H54 (cell line): Measurements from ENCODE around the gene PNPLA3.

Experiments used
- DNase-seq: peaks from one replicate; pipeline ENCODE4 v3.0.0; 2011; ENCODE audit warnings: low spot score, mixed read lengths; ENCODE audit not compliant: insufficient read length
- FAIRE-seq: peaks from 3 replicates; lab custom pipeline; 2011; peaks lifted over from hg19 to GRCh38; lab: Jason Lieb, UNC
- POLR2A ChIP-seq: IDR thresholded peaks from 2 replicates; pipeline ENCODE4 v1.6.1; 2011; ENCODE audit warnings: low read depth, mild to moderate bottlenecking, low read length

The PNPLA3 gene

DNA sequence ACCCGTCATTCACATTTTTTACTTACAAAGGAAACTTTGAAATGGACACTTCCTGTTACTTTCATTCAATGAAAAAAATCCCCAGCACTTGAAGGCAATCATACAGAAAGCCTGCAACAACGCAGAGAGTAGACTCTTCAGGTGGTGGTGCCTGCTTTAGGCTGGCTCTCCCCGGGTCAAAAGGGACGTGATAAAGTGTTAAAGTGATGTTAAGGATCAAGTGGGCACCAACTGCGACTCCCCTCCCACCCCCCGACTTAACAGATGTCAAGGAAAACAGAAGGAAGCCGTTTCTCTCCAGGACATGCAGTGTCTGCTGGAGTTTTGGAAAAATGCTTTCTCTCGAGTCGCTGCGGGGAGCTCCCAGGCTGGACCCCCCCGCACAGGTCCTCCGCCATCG lies 414 bp upstream of the PNPLA3 start:
- no peak for TF ChIP-seq POLR2A
- FAIRE-seq = no peak
- DNase-seq = no peak

DNA sequence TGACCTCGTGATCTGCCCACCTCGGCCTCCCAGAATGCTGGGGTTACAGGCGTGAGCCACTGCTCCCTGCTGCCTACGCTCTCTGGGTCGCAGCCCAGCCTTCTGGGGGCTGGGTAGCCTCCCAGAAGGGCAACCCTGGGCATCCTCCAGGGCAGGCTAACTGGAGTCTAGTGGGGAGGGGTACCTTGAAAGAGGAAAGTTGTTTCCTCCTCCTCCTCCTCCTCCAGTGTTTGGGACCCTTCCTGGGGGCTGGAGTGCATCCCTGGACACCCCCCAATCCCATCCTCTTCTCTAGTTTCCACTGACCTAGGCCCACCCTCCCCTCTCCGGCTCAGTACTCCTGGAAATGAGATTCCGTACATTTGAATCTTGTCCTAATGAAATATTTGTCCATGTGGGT lies 1.3 kb downstream of the PNPLA3 start:
- no peak for TF ChIP-seq POLR2A
- FAIRE-seq = no peak
- DNase-seq = no peak

DNA sequence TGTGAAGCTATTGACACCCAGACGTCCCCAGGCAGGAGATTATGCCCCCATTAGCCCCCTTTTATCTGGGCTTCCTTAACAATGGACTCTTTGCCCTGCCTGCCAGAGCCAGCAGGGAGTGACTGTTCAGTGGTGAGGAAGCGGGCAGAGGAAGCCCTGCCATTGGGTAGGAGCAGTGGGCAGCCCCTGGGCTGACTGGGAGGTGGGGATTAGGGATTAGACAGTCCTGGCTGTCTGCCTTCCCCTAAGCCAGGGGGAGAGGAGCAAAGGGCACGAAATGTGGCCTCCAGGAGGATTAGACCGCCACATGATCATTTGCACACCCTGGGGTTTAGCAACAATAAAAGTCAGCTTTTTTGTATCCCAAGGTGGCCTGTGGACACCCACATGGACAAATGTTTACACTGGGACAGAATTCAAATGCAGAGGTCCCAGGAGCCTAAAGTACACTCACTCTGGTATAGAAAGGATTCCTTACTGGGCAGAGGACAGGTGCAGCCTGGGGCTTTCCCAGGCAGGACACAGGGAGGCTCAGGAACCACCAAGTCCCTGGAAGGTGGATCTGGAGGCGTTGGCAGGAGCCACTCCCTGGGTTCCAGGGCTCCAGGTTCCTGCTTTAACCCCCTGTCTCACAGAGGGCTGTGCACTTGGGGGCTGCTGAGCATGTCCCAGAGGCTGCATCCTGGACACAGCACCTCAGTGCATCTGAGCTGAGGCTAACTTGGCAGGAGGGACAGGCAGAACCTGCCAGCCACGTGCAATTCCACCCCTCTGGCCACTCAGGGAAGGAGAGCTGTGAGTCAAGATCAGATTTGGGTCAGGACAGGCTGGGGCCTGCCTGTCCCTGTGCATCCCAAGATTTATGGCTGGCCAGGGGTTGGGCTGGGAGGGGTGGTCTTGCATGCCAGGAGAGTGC lies 2.1 kb downstream of the PNPLA3 start:
- no peak for TF ChIP-seq POLR2A
- peak; percentile 55 for DNase-seq
- FAIRE-seq = peak; percentile 45

GRCh38 chr22:43926349-43926710 lies 2.7 kb downstream of the PNPLA3 start:
- TF ChIP-seq POLR2A = no peak
- DNase-seq (no peak), FAIRE-seq (no peak)

DNA sequence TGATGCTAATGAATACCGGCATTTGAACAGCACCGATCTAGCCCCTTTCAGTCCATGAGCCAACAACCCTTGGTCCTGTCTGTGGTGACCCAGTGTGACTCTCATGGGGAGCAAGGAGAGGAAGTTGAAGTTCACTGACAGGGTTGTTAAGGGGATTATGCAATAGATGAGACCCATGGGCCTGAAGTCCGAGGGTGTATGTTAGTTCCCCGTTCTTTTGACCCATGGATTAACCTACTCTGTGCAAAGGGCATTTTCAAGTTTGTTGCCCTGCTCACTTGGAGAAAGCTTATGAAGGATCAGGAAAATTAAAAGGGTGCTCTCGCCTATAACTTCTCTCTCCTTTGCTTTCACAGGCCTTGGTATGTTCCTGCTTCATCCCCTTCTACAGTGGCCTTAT lies 4.9 kb downstream of the PNPLA3 start:
- no peak for FAIRE-seq
- TF ChIP-seq POLR2A = no peak
- DNase-seq = no peak

GRCh38 chr22:43928908-43929307 lies 5.3 kb downstream of the PNPLA3 start:
- no peak for TF ChIP-seq POLR2A
- FAIRE-seq = no peak
- DNase-seq = no peak

DNA sequence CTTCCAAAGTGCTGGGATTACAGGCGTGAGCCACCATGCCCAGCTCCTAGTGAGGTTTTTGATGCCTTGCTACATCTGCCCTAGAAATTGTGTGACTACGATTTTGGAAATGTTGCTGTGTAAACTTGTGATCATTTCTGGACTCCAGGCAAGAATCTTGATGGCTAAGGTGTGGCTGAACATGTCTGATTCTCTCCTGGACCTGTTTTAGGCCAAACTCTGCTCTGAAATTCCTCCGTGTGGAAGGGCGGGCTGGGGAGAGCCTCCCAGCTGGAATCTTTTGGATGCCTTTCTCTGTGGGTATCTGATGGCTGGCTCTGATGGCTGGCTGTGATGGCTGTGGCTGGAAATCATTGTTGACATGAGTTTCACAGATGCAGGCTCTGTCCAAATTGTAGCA lies 8.2 kb downstream of the PNPLA3 start:
- DNase-seq (no peak), FAIRE-seq (no peak)
- no peak for TF ChIP-seq POLR2A

DNA sequence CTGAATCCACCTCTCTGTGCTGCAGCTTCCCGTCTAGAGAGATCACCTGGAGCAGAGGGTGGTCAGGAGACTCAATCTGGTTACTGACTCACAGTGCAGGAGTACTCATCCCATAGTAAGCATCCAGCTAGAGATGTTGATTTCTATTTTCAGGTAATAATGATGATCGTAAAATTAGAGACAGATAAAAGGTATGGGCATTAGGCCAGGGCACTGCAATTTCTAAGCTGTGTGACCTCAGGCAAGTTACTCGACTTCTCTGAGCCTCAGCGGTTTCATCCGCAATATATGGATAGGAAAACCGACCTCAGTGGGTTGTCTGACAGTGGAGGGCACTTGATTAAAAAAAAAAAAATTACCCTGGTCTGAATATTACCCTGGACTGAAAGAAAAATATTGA lies 17.8 kb downstream of the PNPLA3 start:
- FAIRE-seq = no peak

DNA sequence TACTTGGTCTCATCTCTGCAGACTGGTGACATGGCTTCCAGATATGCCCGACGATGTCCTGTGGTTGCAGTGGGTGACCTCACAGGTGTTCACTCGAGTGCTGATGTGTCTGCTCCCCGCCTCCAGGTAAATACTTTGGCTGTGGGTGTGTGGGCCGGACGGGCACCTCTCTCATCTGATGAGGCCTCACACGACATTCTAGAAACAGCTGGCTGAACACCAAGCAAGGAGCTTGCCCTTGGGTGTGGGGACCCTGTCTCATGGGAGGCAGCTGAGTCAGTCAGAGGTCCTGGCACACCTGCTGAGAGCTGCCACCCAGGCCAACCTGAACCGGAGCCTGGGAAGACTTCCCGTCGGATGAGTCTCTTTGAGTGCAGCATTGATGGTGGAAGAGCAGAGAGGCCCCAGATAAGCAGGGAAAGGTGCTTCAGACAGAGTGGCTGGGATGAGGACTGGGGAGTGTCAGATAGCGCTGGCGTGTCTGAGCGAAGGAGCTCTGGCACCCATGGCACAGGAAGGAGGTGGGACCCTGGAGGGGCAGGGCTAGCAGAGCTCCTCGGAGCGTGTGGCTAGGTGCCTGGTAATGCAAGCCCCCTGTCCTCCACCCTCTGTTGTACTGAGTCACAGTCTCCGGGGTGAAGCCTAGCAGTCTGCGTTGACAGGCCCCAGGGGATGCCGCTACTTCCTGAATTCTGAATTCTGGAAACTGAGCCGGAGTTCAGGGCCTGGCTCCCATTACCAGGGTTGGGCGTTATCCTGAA lies 21.2 kb downstream of the PNPLA3 start:
- FAIRE-seq = no peak

More for the DNA sequence above, 17.8 kb downstream of the PNPLA3 start:
- DNase-seq = no peak
- TF ChIP-seq POLR2A = no peak

GRCh38 chr22:43945632-43946383 lies 22.2 kb downstream of the PNPLA3 start:
- DNase-seq (peak; percentile 45), FAIRE-seq (no peak)
- no peak for TF ChIP-seq POLR2A

More for the DNA sequence above, 21.2 kb downstream of the PNPLA3 start:
- no peak for TF ChIP-seq POLR2A
- DNase-seq = no peak

DNA sequence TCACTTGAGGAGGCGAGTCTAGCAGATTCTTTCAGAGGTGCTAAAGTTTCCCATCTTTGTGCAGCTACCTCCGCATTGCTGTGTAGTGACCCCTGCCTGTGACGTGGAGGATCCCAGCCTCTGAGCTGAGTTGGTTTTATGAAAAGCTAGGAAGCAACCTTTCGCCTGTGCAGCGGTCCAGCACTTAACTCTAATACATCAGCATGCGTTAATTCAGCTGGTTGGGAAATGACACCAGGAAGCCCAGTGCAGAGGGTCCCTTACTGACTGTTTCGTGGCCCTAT lies 22.7 kb downstream of the PNPLA3 start:
- FAIRE-seq (no peak), DNase-seq (no peak)
- TF ChIP-seq POLR2A = no peak

DNA sequence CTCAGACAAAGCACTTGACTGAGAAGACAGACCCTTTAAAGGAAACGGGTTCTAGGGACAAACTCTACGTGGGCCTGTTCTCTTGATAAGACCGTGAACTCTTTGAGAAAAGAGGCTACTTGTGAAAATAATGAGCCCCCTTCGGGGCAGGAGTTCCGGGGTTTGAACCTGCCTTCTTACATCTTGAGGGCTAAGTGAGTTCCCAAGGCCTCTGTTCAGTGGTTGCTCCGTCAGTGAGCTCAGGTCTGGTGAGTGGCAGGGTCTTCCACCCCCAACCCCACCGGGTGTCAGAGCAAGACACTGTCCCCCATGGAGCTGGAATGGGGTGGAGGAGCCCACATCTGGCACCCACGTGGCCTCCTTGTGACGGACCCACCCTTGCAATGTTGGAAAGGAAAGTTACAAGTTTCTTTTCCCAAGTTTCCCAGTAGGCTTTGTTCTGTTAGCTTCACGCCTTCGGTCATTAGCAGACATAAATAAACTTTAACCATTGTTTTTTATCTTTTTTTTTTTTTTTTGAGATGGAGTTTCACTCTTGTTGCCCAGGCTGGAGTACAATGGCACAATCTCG lies 25.3 kb downstream of the PNPLA3 start:
- DNase-seq = no peak
- no peak for TF ChIP-seq POLR2A
- no peak for FAIRE-seq

GRCh38 chr22:43951391-43951790 lies 27.8 kb downstream of the PNPLA3 start:
- FAIRE-seq (no peak), DNase-seq (no peak)
- TF ChIP-seq POLR2A = no peak

DNA sequence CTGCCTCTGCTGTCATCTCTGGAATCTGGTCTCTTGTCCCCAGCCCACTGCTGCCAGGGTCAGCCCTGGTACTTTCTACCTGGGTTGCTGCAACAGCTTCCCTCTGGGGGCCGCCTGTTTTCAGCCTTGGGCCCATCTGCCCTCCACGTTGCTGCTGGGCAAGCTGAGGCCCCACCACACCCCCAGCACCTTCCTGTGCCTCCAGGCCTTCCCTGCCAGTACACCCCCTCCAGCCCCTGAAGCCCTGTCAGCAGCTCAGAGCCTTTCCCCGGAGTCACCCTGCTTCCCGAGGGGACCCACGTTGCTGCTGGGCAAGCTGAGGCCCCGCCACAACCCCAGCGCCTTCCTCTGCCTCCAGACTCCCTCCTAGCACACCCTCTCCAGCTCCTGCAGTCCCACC lies 28.4 kb downstream of the PNPLA3 start:
- FAIRE-seq = no peak
- no peak for DNase-seq
- TF ChIP-seq POLR2A = no peak
